T-helper 22 cell (primary cell): ENCODE data around the gene SLC35D2.
"Not testable (repeated sequence)": the region's sequence is repeated elsewhere in the genome, so short reads cannot be mapped to it uniquely, and the experiment has no call there.

Experiments
- DNase-seq: peaks from one replicate; pipeline ENCODE4 v3.0.0-alpha.2; 2020; ENCODE audit warnings: low read depth

Gene SLC35D2

GRCh38 chr9:96400132-96400910 lies 16.8 kb upstream of the SLC35D2 start:
- DNase-seq: no peak

- DNase-seq: no peak
Measured at GRCh38 chr9:96399325-96399633, 15.8 kb upstream of the SLC35D2 start.

- DNase-seq: no peak
Measured at GRCh38 chr9:96398582-96399324, 15.2 kb upstream of the SLC35D2 start.

GRCh38 chr9:96395964-96396363 lies 12.5 kb upstream of the SLC35D2 start:
- DNase-seq: no peak

GRCh38 chr9:96394832-96395496 lies 11.5 kb upstream of the SLC35D2 start:
- no peak for DNase-seq

DNA sequence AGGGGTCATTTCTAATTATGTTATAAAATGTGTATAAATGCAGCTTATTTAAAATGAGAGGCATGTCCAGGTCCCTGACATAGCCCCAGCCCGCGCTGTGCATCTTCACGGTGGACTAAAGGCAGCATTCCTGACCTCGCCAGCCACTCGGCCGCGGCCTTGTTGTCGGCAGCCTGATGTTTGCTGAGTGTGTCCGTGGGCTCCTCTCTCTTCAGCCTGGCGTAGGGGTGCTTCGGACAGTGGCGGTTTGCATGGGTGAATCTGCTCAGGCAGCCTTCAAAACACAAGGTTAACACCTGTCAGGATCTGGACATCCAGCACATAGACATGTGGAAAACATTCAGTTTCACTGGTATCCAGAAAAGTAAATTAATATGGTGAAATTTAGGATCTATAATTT lies 8.8 kb upstream of the SLC35D2 start:
- no peak for DNase-seq

DNA sequence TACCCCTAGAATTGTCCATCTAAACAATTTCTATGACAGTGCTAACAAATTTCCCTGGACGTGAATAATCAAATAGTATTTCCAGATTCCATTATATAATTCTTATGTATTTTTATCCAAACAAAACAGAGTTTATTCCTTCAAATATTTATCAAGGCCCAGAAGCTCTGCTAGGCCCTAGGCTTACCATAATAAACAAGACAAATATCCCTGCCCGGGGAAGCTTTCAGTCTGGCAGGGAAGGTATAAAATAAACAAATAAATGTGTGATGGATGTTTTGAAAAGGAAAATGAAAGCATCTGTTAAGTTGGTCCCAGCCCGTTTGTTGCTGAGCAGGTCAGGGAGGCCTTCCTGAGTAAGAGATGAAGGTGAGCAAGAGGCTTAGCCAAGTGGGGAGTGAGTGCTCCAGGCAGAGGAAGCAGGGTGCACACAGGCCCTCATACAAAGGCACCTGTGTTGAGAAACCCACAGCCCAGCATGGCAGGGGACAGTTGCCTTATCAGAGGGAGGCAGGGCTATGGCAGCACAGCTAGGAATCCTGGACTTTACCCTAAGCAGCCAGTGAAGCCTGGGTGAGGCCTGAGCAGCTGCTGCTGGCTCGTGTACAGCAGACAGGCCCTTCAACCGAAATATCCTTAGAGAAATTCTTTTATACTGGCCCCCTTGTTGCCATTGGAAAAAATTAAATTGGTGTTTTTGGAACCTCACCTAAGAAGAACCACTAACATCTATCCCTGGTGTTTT lies 7.7 kb upstream of the SLC35D2 start:
- no peak for DNase-seq

GRCh38 chr9:96388144-96388543 lies 4.6 kb upstream of the SLC35D2 start:
- no peak for DNase-seq

GRCh38 chr9:96386157-96386556 lies 2.6 kb upstream of the SLC35D2 start:
- DNase-seq: no peak

GRCh38 chr9:96382839-96383164 lies 709 bp downstream of the SLC35D2 start:
- no peak for DNase-seq

DNA sequence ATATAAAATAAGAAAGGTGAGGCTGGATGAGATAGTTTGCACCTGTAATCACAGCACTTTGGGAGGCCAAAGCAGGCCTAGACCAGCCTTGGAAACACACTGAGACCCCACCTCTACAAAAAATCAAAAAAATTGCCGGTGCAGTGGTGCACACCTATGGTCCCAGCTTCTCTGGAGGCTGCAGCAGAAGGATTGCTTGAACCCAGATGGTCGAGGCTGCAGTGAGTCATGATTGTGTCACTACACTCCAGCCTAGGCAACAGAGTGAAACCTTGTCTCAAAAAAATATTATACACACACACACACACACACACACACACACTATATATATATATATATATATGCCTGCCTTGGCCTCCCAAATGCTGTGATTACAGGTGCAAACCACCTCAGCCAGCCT lies 1.3 kb downstream of the SLC35D2 start:
- DNase-seq: no peak

- no peak for DNase-seq
Measured at GRCh38 chr9:96381696-96382095, 1.8 kb downstream of the SLC35D2 start.

DNA sequence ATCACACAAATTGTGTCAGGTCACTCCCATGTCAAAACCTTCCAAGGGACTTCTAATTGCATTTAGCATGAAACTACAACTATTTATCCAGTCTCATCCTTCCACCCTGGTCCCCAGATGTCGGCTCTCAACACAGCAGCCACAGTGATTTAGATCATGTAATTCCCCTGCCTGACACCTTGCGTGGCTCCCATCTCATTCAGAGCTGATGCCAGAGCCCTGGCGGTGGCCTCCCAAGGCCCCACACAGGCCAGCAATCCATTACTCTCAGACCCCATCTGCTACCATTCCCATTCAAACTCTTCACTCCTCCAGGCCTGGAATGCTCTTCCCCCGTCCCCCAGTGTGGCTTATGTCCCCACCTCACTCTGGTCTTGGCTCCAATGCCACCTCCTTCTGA lies 2.4 kb downstream of the SLC35D2 start:
- DNase-seq: no peak

- no peak for DNase-seq
Measured at GRCh38 chr9:96379461-96379860, 4.0 kb downstream of the SLC35D2 start.

- DNase-seq: no peak
Measured at GRCh38 chr9:96378187-96378586, 5.3 kb downstream of the SLC35D2 start.

GRCh38 chr9:96376891-96377874 lies 6.3 kb downstream of the SLC35D2 start:
- no peak for DNase-seq

DNA sequence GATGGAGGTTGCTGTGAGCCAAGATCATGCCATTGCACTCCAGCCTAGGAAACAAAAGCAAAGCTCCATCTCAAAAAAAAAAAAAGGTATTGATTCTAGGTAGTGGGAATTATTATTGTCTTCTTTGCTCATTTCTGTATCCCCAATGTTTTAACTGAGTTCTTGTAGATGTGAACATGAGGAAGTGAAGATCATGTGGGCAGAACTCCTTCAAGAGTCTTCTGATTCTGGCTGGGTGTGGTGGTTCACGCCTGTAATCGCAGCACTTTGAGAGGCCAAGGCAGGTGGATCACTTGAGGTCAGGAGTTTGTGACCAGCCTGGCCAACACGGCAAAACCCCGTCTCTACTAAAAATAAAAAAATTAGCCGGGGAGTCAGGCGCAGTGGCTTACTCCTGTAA lies 8.0 kb downstream of the SLC35D2 start:
- DNase-seq: not testable (repeated sequence)

- no peak for DNase-seq
Measured at GRCh38 chr9:96367943-96368342, 15.6 kb downstream of the SLC35D2 start.

DNA sequence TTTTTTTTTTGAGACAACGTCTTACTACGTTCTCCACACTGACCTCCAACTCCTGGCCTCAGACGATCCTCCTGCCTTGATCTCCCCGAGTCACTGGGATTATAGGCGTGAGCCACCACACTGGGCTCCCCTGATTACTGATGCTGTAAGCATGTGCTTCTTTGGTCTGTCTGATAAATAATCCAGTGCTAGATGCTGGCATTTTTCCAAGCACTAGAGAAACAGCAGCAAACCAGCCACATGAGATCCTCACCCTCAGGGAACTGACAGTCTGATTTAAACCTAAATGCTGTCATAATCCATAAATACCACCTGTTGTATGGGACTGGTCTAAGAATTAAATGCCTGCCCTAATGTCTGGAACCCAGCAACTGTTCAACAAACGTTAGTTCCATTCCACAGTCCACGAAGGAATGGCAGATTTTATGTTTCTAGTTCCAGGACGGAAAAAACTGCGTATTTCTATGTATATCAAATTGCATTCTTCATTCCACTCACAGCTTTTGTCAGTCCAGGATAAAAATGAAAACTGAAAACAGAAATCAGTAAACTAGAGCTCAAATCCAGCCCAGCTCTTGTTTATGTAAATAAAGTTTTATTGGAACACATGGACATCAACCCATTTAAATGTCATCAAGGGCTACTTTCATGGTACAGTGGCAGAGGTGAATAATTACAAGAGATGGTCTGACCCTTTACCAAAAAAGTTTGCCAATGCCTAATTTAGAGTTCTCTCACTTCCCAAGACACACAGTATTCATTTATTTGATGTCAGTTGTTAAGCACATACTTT lies 20.1 kb downstream of the SLC35D2 start:
- DNase-seq: no peak

DNA sequence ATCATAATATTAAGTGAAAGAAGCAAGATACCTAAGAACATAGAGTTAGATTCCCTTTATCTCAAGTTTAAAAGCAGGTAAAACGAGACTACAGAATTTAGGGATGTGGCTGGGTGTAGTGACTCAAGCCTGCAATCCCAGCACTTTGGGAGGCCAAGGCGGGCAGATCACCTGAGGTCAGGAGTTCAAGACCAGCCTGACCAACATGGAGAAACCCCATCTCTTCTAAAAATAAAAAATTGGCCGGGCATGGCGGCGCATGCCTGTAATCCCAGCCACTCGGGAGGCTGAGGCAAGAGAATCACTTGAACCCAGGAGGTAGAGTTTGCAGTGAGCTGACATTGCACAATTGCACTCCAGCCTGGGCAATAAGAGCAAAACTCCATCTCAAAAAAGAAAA lies 21.4 kb downstream of the SLC35D2 start:
- DNase-seq: not testable (repeated sequence)

DNA sequence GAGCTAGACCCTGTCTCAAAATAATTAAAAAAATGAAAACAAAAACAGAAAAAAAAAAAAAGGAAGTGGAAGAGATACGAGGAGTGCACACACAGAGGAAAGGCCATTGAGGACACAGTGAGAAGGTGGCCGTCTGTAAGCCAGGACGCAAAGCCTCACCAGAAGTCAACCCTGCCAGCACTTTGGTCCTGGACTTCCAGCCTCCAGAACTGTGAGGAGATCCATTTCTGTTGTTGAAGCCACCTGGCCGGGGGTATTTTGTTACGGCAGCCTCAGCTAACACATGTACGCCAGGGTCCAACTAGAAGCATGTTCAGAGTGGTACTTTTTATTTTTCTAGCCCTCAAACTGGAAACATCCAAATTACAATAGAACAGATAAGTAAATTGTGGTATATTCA lies 21.8 kb downstream of the SLC35D2 start:
- DNase-seq: no peak
